Thoracic aorta (tissue), 2 donors: ENCODE data around the gene ZRANB2. TPM values are rescaled to one million over a fixed set of nuclear protein-coding genes. Genes with fewer than 3 reads are reported as not detected.

Experiments
- ATAC-seq: fragments of 150-250 bp; one replicate; pipeline ENCODE4 v1.8.0; 2017; ENCODE audit warnings: low read depth; ENCODE audit not compliant: insufficient number of reproducible peaks, low FRiP score
- DNase-seq: peaks from one replicate; pipeline ENCODE4 v3.0.0-alpha.2; 2020; ENCODE audit warnings: low spot score
- H3K27ac ChIP-seq, 2 donors: fragments of 200-600 bp; sonication (generic); 1 replicate in 1 of 2; 2 replicates in 1 of 2; pipeline ENCODE4 v1.5.1; 2016; ENCODE audit warnings: mild to moderate bottlenecking in 2 of 2, moderate library complexity in 2 of 2
- H3K27me3 ChIP-seq: fragments of 200-600 bp; sonication (generic); replicated peaks from 2 replicates; pipeline ENCODE4 v1.6.0; 2016; ENCODE audit warnings: mild to moderate bottlenecking; ENCODE audit not compliant: insufficient read depth
- H3K36me3 ChIP-seq: fragments of 200-600 bp; sonication (generic); one replicate; pipeline ENCODE4 v1.5.1; 2016
- H3K4me1 ChIP-seq, 2 donors: fragments of 200-600 bp; sonication (generic); 1 replicate in 1 of 2; 2 replicates in 1 of 2; pipeline versions ENCODE4 v1.5.1 to v1.6.0; 2016; ENCODE audit warnings: low read depth in 2 of 2, mild to moderate bottlenecking in 1 of 2; ENCODE audit not compliant: control insufficient read depth in 1 of 2
- H3K4me3 ChIP-seq: fragments of 200-600 bp; sonication (generic); 2 replicates; pipeline ENCODE4 v1.5.1; 2016; ENCODE audit warnings: mild to moderate bottlenecking
- H3K9me3 ChIP-seq: fragments of 200-600 bp; sonication (generic); 2 replicates; pipeline ENCODE4 v1.5.1; 2016
- CTCF ChIP-seq: fragments of 200-600 bp; sonication (generic); IDR thresholded peaks from one replicate; pipeline ENCODE4 v1.5.1; 2019; ENCODE audit warnings: antibody characterized with exemption
- total RNA-seq, 2 donors: library from RNA; depleted of rRNA; stranded (reverse); fragments of >200 nt; gene quantifications; one replicate each; pipeline versions ENCODE4 v1.1.0 to v1.2.3, GENCODE V29; 2016

Gene ZRANB2
- total RNA-seq, 2 donors from 2014 or later, result 116 to 133 TPM

GRCh38 chr1:71030026-71030425, 50.8 kb downstream of the ZRANB2 start:
- no peak for DNase-seq
- peak overlapping the region in 1 of 2 donors; percentile 6 for H3K27ac ChIP-seq
- no peak overlapping the region for H3K4me3 ChIP-seq
- H3K4me1 ChIP-seq, result peaks cover 20 to 51% of the 10 kb centered on the region in 2 donors
- TF ChIP-seq CTCF, result no peak
- no peaks in the 10 kb centered on the region for H3K9me3 ChIP-seq
- no peaks in the 10 kb centered on the region for H3K36me3 ChIP-seq
- no peak for ATAC-seq
- H3K27me3 ChIP-seq, result no peaks in the 10 kb centered on the region

GRCh38 chr1:71028981-71029380, 51.9 kb downstream of the ZRANB2 start:
- Histone ChIP-seq H3K36me3 (no peaks in the 10 kb centered on the region), H3K27ac (peak overlapping the region; percentile 21 to 63), H3K9me3 (no peaks in the 10 kb centered on the region), H3K4me1 (peaks cover 20 to 51% of the 10 kb centered on the region in 2 donors), H3K4me3 (no peak overlapping the region), H3K27me3 (no peaks in the 10 kb centered on the region)
- DNase-seq (no peak), ATAC-seq (no peak)
- TF ChIP-seq CTCF, result no peak

- TF ChIP-seq CTCF, result no peak
- peak overlapping the region; percentile 69 for H3K4me3 ChIP-seq
- no peaks in the 10 kb centered on the region for H3K9me3 ChIP-seq
- peaks cover 20 to 51% of the 10 kb centered on the region in 2 donors for H3K4me1 ChIP-seq
- no peak for ATAC-seq
- no peaks in the 10 kb centered on the region for H3K36me3 ChIP-seq
- H3K27me3 ChIP-seq, result no peaks in the 10 kb centered on the region
- no peak for DNase-seq
- H3K27ac ChIP-seq, result peak overlapping the region; percentile 21 to 63
Measured at GRCh38 chr1:71027991-71028390, 52.8 kb downstream of the ZRANB2 start.

- Histone ChIP-seq H3K27me3 (no peaks in the 10 kb centered on the region), H3K4me1 (peaks cover 11 to 53% of the 10 kb centered on the region in 2 donors), H3K4me3 (no peak overlapping the region), H3K36me3 (no peaks in the 10 kb centered on the region), H3K9me3 (no peaks in the 10 kb centered on the region), H3K27ac (peak overlapping the region in 1 of 2 donors; percentile 15)
- DNase-seq (no peak), ATAC-seq (no peak)
- TF ChIP-seq CTCF, result no peak
Measured at GRCh38 chr1:71026093-71026492, 54.7 kb downstream of the ZRANB2 start.

- Histone ChIP-seq H3K27me3 (no peaks in the 10 kb centered on the region), H3K27ac (peak overlapping the region in 1 of 2 donors; percentile 11), H3K9me3 (no peaks in the 10 kb centered on the region), H3K4me3 (no peak overlapping the region), H3K4me1 (peaks cover under 1 to 44% of the 10 kb centered on the region in 2 donors), H3K36me3 (no peaks in the 10 kb centered on the region)
- ATAC-seq (no peak), DNase-seq (no peak)
- no peak for TF ChIP-seq CTCF
Measured at GRCh38 chr1:71023515-71023914, 57.3 kb downstream of the ZRANB2 start.
